Neural crest cell (in vitro differentiated cells): Measurements from ENCODE around the gene NFIX. TPM values are rescaled to one million over a fixed set of nuclear protein-coding genes. Genes with fewer than 3 reads are reported as not detected.
A peak's percentile ranks its signal among the peaks of the same experiment; 100 is the strongest.
"Not testable (repeated sequence)": the region's sequence is repeated elsewhere in the genome, so short reads cannot be mapped to it uniquely, and the experiment has no call there.

ENCODE experiments used
- DNase-seq: peaks from one replicate; pipeline ENCODE4 v3.0.0; 2021; ENCODE audit warnings: low read depth, mixed read lengths, low spot score
- H3K27ac Mint-ChIP-seq: one replicate; pipeline ENCODE4 v1.8.0; 2021; ENCODE audit warnings: mild to moderate bottlenecking, mixed read lengths; ENCODE audit not compliant: unreplicated experiment
- H3K27me3 Mint-ChIP-seq: 2 replicates; pipeline ENCODE4 v1.8.0; 2021; ENCODE audit warnings: low read depth, mild to moderate bottlenecking, mixed read lengths
- H3K36me3 Mint-ChIP-seq: 2 replicates; pipeline ENCODE4 v1.8.0; 2021; ENCODE audit warnings: low read depth, mild to moderate bottlenecking, mixed read lengths
- H3K4me1 Mint-ChIP-seq: 2 replicates; pipeline ENCODE4 v1.8.0; 2021; ENCODE audit warnings: mixed read lengths
- H3K4me3 Mint-ChIP-seq: one replicate; pipeline ENCODE4 v1.8.0; 2021; ENCODE audit warnings: mild to moderate bottlenecking, mixed read lengths
- H3K9me3 Mint-ChIP-seq: 2 replicates; pipeline ENCODE4 v1.8.0; 2021; ENCODE audit warnings: mixed read lengths
- total RNA-seq: library from RNA; stranded (reverse); gene quantifications from 2 replicates; pipeline ENCODE4 v1.2.1, GENCODE V29; 2021
- TF ChIP-seq, protein P1 (sequence below): fragments of 200-600 bp; sonication (generic); conservative IDR thresholded peaks from 2 replicates; pipeline ENCODE4 v1.5.0; 2021; ENCODE audit warnings: antibody characterized with exemption, mild to moderate bottlenecking

Gene NFIX
- total RNA-seq, 1 donor from 2014 or later: 0.68 TPM

DNA sequence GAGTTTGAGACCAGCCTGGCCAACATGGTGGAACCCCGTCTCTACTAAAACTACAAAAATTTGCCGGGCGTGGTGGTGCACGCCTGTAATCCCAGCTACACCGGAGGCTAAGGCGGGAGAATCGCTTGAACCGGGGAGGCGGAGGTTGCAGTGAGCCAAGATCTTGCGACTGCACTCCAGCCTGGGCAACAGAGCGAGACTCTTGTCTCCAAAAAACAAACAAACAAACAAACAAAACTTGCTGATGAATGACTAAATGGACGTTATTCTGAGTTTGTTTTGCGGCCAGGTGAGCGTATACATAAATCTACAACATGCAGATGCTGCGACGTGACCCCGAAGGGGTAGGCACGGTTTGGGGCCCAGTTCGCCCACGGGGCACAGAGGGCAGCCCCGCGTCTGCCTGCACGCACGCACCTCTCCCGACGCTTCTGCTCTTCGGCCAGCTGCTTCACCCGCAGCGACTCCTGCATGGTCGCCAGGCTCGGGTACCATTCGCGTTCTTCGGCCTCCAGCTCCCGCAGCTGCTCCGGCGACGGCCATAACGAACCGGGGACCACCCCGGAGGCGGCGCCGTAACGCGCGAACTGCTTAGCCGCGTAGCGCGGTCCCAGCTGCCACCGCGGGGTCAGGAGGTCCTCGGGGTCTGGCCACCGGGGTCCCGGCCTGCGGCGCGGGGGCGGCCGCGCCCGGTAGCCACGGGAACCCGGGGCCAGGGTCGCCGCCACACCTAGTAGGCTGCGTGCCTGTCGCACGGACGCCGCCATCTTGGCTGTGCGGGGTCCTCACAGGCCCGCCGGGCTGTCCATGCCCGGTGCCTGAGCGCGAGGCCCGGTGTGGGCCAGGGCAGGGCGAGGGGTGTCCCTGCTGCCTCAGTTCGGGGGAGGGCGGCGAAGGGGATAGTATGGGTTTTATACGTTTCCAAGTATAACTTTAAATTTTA lies 38.6 kb upstream of the NFIX start, which contains the start of gene GADD45GIP1:
Gene GADD45GIP1, minus strand, starts transcription at position 778 of the 943 bp plus-strand sequence. Its CDS starts 11 bp downstream, at position 767.
- Mint-ChIP-seq H3K27ac (peak within 1 kb of the TSS; percentile 62), H3K9me3 (no peaks in the 10 kb centered on the region), H3K36me3 (peaks cover 6% of the 10 kb centered on the region), H3K4me3 (peak within 1 kb of the TSS; percentile 90), H3K27me3 (peaks cover 5% of the 10 kb centered on the region), H3K4me1 (peaks cover 23% of the 10 kb centered on the region)
- TF ChIP-seq, protein P1, sequence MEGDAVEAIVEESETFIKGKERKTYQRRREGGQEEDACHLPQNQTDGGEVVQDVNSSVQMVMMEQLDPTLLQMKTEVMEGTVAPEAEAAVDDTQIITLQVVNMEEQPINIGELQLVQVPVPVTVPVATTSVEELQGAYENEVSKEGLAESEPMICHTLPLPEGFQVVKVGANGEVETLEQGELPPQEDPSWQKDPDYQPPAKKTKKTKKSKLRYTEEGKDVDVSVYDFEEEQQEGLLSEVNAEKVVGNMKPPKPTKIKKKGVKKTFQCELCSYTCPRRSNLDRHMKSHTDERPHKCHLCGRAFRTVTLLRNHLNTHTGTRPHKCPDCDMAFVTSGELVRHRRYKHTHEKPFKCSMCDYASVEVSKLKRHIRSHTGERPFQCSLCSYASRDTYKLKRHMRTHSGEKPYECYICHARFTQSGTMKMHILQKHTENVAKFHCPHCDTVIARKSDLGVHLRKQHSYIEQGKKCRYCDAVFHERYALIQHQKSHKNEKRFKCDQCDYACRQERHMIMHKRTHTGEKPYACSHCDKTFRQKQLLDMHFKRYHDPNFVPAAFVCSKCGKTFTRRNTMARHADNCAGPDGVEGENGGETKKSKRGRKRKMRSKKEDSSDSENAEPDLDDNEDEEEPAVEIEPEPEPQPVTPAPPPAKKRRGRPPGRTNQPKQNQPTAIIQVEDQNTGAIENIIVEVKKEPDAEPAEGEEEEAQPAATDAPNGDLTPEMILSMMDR: no peak
- peak; percentile 71 for DNase-seq

DNA sequence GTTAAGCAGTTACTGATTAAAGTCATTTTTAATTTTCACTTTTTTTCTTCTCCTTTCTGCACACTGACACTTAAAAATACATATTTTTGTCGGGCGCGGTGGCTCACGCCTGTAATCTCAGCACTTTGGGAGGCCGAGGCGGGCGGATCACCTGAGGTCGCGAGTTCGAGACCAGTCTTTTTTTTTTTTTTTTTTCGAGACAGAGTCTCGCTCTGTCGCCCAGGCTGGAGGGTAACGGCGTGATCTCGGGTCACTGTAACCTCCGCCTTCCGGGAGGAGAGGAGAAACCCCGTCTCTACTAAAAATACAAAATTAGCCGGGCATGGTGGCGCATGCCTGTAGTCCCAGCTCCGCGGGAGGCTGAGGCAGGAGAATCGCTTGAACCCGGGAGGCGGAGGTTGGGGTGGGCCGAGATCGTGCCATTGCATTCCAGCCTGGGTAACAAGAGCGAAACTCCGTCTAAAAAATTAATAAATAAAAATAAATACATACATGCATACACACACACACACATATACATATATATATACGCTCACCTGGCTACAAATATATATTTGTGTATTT lies 37.8 kb upstream of the NFIX start:
- H3K36me3 Mint-ChIP-seq, H3K9me3 Mint-ChIP-seq, DNase-seq, H3K27me3 Mint-ChIP-seq: not testable (repeated sequence)
- Mint-ChIP-seq H3K4me1 (peaks cover 23% of the 10 kb centered on the region), H3K27ac (peak overlapping the region; percentile 62), H3K4me3 (peak overlapping the region; percentile 87)

DNA sequence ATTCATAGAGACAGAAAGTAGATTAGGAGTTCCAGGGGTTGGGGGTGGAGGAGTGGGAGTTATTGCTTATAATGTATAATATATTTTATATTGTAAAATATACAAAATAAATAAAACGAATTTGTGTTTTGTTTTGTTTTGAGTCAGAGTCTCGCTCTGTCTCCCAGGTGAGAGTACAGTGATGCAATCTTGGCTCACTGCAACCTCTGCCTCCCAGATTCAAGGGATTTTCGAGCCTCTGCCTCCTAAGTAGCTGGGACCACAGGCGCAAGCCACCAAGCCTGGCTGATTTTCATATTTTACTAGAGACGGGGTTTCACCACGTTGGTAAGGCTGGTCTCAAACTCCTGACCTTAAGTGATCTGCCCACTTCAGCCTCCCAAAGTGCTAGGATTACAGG lies 35.8 kb upstream of the NFIX start:
- H3K27me3 Mint-ChIP-seq: peaks cover 19% of the 10 kb centered on the region
- H3K36me3 Mint-ChIP-seq: peaks cover 3% of the 10 kb centered on the region
- TF ChIP-seq, protein P1: no peak

DNA sequence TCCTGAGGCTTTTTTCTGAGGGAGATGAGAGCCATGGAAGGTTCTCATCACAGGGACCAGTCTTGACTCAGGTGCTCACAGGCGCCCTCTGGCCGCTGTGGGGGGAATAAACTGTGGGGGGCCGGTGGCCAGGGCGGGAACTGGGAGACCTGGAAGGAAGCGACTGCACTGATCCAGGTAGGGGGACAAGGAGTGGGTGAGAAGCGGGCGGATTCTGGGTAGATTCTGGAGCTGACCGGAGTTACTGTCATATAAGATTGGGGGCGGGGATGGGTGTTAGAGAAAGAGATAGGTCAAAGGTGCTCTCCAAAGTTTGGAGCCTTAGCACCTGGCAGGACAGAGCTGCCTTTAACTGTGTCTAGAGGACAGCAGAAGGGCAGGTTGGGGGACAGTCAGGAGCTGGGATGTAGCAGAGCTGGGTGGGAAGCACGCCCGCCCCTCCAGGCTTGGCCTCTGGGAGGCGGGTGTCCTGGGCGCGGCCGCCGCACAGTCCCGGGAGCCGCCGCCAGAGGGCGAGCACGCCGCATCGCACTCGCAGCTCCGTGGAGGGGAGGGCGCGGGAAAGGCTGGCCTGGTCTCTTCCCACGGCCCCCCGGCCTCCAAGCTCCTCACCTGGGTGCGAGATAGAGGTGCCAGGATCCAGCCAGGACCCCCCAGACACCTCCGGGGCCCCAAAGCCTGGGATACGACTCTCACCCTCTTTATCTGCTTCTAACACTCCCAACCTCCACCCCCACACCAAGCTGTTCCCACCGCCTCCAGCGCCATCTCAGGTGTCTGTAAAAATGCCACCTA lies 30.1 kb upstream of the NFIX start:
- peak; percentile 81 for DNase-seq
- Mint-ChIP-seq H3K9me3 (no peaks in the 10 kb centered on the region), H3K4me1 (peaks cover 5% of the 10 kb centered on the region), H3K27me3 (peaks cover 28% of the 10 kb centered on the region), H3K36me3 (no peaks in the 10 kb centered on the region), H3K27ac (peak overlapping the region; percentile 94), H3K4me3 (peak overlapping the region; percentile 81)
- TF ChIP-seq, protein P1: peak; percentile 90

More for the DNA sequence above, 35.8 kb upstream of the NFIX start:
- H3K9me3 Mint-ChIP-seq: no peaks in the 10 kb centered on the region
- H3K27ac Mint-ChIP-seq: no peak overlapping the region
- no peak overlapping the region for H3K4me3 Mint-ChIP-seq
- H3K4me1 Mint-ChIP-seq: peaks cover 21% of the 10 kb centered on the region
- no peak for DNase-seq

DNA sequence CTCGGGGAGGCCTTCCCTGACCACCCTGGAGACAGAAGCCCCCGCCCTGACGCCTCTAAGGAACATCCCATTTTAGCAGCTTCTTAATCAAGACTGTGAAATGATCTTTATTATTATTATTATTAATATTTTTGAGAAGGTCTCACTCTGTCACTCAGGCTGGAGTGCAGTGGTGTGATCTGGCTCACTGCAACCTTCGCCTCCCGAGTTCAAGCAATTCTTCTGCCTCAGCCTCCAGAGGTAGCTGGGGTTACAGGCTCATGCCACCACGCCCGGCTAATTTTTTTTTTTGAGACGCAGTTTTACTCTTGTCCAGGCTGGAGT lies 29.5 kb upstream of the NFIX start:
- Mint-ChIP-seq H3K4me1 (peaks cover 5% of the 10 kb centered on the region), H3K9me3 (no peaks in the 10 kb centered on the region), H3K36me3 (no peaks in the 10 kb centered on the region), H3K27ac (no peak overlapping the region), H3K27me3 (peaks cover 31% of the 10 kb centered on the region), H3K4me3 (peak overlapping the region; percentile 57)
- DNase-seq: no peak
- TF ChIP-seq, protein P1: no peak
